Inflammatory macrophage treated with lipopolysaccharide for 4 hours (primary cell): Measurements from ENCODE around the gene CYP4V2.

Source experiments
- DNase-seq: peaks from one replicate; pipeline ENCODE4 v3.0.0-alpha.2; 2020

The CYP4V2 gene

DNA sequence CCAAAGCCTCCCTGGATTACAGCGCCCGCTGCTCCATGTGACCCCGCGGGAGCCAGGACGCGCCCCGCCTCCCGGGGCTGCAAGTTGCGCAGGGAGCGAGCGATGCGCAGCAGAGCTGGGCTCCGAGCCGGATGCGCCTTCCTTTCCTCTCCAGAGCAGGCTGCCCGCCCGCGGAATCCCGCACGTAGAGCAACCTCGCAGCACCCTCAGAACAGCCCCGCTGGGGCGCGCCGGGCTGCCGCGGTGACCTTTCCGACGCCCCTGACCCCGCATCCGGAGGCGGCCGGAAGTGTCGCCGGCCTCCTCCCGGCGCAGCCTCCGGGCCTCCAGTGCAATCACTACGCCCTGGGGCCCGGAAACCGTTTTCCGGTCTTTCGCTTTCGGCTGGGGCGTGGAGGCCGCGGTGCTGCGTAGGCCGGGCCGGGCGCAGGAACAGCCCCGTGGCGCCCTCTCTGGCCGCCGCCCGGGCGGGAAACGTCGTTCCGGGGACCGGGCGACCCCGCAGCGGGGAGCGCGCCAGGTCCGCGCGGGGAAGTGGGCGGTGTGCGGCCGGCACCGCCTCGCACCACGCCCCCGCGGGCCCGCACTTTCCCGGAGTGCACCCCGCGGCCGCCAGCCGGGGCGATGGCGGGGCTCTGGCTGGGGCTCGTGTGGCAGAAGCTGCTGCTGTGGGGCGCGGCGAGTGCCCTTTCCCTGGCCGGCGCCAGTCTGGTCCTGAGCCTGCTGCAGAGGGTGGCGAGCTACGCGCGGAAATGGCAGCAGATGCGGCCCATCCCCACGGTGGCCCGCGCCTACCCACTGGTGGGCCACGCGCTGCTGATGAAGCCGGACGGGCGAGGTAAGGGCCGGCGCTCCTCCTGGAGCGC is at the start of gene CYP4V2:
CYP4V2 (plus strand) TSS at position 368 of the 866 bp plus-strand sequence; CDS start at position 625, 257 bp downstream.
- peak; percentile 95 for DNase-seq

DNA sequence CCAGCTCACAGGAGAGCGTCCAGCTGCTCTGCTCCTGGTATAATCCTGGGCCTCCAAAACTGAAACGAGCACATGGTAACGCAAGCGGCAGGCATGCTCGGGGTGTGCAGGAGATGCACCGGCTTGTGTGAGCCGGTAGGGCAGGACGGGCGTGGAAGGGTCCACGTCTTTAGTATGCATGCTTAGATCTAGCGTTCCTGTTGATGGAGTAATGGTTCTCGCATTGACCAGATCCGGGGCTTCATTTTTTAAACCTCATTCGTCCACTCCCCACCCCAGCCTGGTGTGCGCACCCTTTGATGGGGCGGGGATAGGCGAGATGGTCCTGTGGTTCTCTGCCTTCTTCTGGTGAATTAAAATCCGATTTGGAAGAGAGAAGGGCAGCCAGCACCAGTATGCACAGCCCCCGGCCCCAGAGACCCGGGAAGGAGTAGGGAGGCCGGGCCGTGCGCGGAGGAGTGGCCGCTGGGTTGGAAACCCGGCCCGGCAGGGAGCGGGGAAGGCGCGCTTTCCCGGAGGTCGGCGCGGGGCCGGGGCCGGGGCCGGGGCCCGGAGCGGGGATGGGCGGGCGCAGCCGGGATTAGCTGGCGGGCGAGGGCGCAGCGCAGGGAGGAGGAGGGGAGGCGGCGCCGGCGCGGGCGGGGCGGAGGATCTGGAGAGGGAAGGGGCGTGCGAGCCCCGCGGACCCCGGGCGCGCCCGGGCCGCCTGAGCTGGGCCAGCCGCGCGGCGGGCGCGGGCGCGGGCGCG is 47.0 kb upstream of the CYP4V2 start:
- no peak for DNase-seq

DNA sequence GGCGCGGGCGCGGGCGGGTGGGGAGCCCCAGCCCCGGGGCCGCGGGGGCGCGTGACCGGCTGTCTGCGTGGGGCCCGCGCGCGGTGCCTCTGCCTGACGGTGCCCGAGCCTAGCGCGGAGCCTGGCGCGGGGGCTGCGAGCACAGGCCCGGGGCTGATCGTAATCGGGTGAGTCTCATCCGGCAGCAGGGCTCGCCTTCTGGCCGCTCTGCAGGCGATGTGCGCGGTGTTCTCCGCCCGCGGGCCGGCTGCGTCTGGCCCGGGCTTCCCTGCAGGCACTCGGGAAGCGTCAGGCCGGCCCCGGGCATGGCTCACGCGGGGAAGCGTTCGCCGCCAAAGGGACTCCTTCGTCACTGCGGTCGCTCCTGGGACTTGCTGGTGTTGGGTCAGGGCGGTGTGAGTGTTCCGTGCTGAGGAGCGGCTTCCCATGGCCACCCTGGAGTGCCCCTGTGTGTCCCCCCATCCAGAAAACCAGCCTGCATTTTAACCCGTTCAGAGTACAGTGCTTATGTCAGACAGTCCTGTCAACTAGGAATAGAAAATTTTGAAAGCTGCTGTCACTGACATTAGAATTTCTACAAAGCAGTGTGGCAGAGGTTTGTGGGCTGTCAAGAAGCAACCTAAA is 46.3 kb upstream of the CYP4V2 start:
- no peak for DNase-seq

DNA sequence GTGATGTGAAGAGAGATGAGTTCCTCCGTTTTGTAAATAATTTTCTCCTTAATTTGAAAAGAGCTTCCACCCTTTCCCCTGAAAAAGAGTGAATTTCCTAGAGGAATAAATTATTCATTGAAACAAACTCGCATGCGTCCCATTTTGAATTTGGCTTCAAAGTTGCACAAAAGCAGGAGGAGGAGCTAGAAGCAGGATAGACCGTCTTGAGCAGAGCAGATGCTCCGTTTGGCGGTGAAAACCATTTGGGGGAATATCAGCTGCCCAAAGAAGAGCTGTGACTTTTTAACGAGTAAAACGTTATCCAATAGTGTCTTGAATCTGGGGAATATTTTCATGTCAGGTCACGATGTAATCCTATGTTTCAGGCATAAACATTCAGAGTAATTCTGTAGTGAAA is 44.9 kb upstream of the CYP4V2 start:
- DNase-seq = no peak

DNA sequence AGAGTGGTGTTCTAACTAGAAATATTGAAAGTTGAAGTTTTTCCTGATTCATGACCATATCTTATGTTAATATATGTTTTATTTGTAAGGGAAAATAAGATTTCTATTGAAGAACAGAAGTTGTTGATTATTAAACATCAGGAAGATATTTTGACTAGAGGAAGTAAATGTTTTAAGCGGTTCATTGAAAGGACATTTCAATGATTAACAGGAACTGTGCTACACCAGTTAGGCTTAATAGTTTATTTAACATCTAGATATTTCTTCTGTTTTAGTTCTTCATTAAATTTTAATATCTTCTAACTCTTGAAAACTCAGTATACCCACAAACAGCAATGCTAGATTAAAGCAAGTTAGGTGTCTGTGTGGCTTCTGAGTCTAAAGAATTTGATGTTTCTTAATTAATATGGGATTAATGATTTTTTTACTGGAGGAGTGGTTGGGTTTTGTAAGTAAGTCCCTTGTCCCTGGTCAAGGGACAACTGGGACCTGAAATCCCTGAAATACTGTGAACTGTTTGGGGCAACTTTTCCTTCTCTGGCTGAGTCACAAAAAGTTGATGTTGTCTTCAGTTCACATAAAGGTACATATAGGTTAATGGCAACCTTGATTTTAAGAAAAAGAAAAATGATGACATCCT is 42.9 kb upstream of the CYP4V2 start:
- no peak for DNase-seq

DNA sequence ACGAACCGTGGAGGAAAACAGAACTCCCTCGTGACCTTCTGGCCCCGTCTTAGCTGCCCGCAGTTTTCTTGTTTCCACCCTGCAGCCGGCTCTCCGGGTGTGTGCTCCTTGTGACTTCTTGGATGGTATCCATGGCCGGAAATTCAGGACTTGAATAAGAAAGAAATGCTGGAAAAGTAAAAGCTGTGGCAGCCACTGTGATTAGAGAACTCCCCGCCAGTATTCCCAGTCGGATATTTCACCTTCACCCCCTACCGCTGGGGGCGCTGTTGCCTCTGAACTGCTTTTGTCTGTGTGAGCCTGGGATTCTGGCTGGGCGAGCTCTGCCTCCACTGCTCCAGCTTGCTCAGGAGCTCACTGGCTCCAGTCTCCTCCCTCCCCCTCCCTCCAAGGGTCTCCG is 41.5 kb upstream of the CYP4V2 start:
- DNase-seq = no peak

DNA sequence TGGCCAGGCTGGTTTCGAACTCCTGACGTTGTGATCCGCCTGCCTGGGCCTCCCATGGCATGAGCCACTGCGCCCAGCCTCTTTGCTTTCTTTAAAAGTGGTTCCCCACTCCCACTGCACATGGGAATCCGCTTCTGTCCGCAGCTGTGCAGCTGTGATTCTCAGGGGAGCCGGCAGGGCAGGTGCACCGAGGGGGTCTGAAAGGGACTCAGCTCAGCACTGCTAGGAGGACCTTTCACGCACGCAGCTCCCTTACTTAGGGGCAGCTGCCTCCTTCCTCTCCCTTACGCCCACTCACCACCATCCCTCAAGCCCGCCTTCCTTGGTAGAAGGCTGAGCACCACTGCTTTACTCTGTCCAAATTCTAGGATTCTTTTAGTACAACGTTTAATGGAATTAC is 40.4 kb upstream of the CYP4V2 start:
- no peak for DNase-seq

DNA sequence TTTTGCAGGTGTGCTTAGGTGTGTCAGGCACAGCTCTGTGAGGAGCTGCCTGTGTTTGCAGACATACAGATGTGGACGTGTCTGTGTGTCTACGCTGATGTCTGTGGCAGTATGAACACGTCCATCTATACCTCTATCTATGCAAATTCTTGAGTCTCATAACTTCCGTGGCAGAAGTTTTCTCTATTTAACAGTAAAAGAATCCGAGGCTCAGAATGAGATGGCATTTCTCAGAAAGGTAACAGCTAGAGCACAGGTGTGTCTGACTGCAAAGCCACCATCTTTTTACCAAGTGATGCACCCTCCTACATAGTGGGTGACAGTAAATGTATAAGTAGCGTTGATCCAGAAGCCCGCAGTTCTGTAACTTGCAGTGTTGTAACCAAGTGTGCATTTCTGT is 39.9 kb upstream of the CYP4V2 start:
- no peak for DNase-seq

DNA sequence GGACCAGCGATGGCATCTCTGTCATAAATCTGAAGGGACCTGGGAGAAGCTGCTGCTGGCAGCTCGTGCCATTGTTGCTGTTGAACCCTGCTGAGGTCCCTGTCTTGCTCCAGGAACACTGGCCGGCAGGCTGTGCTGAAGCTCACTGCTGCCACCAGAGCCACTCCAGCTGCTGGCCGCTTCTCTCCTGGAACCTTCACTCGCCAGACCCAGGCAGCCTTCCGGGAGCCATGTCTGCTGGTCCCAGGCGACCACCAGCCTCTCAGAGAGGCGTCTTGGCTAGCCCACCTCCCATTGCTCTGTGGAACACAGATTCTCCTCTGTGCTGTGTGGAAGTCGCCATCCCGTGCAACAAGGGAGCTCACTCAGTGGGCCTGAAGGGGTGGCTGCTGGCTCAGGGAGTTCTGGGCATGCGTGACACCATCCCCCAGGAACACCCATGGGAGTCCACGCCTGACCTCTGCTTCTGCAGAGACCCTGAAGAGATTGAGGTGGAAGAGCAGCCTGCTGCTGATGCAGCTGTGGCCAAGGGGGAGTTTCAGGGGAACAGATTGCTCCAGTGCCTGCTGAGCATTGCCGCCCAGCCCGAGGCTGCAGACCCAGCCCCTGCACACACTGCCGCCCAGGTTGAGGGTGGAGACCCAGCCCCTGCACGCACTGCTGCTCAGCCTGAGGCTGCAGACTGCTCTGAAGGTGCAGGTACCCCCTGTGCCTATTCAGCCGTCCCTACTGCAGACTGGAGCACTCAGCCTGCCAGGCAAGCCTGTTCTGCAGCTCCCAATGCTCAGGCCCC is 33.1 kb upstream of the CYP4V2 start:
- DNase-seq = no peak

DNA sequence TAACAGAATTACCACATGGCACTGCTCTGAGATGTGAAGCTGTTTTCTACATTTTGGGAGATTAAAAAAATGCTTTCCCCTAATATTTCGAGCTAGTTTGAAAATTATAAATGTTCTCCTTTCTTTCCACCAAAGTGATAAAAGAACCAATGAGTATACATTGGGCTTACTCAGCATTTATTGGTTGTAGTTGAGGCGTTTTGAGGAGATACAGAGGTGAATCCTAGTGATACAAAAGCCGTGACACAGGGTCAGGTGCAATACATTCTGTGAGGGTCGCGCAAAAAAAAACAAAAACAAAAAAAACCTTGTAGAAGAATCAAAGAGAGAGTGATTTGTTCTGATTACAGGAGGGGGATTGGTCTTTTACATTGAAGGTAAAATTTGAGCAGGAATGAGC is 32.4 kb upstream of the CYP4V2 start:
- DNase-seq = no peak

DNA sequence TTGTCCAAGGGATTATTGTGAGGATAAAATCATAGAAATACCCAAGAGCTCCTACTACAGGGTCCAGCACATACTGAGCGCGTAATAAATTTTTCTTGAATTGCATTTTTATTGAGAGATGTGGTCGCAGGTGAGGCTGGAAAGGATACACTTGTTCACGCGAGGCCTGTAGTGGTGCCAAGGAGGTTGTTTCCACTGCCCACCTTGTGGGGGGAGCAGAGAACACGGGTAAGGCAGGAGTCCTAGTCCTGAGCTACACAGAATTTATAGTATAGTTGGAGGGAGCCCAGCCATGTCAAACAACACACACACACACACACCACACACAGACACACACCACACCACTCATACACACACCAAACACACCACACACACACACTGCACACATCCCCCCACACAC is 31.8 kb upstream of the CYP4V2 start:
- DNase-seq = no peak

DNA sequence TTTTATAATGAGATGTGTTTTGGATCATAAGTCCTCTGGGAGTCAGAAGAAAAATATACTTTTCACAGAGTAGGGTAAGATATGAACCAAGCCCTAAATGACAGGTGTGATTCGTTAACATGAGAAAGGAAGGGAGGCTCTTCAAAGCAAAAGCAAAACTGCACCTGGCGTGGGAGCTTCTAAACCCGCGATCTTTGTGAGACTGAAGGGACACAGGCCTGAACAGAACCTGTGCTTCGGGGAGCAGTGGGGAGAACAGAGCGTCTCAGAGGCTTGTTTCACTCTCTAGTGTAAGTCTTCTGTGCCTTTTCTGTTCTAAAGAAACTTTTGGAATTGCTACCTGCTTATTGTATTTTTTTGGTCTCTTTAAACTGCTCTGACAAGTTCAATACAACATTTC is 30.2 kb upstream of the CYP4V2 start:
- no peak for DNase-seq

DNA sequence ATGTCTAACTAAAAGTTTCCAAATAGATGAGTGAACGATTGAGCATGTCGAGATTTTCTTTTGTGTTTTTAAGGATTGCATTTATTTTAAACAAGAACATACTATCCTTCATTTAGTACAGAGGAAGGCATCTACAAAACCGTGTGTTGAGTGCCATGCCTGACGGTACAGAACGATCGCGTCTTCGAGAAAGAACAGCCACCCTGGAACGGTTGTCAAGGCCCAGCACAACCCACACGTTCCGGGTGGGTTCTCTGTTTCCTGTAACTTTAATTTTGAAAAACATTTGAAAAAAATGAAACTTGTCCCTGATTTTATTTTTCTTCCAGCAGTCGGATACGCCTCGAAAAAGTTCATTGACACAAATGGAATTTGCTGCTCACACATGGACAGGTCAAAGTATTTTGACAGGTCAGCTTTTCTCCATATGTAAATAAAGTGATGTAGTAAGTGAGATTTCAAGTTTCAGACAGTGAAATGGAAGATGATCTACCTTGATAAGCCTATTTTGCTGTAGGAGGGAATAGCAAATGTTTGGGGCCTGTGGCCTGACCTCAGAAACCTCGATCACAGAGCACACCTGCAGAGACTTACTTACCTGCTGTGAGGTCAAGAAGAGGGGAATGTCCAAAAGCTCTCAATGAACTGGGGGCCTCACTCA is 24.4 kb upstream of the CYP4V2 start:
- DNase-seq = no peak

DNA sequence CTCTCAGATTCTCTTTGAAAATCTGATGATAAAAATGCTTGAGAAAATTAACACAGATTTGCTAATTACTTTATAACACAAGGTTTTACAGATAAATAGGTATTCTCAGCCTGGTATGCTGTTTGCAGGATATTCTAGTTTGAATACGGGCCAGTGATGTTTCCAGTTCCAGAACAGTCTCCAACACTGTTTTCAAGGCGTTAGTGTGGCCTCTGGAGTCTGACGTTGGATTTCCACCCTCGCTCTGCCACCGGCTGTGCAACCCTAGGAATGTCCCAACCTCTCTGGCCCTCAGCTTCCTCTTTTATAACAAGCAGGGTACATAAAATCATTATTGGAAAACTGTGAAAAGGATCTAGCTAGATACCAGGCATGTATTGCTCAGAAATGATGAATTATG is 23.8 kb upstream of the CYP4V2 start:
- DNase-seq = no peak

DNA sequence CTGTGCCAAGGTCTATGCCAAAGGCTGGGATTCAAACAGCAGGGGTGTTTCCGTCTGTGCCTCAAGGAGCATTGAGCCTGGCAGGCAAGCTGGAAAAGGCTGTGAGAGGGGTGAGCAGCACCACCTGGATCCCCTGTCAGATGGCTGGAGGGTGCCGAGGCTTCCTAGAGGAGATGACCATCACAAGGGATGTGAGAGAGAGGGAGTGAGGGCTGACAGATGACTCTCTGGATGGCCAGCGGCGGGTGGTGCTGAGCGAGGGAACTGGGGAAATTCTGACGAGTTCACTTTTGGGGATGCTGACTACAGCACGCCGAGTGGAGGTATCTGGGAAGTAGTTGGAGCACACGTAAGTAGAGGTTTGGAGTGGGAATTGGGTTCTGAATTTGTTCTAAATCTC is 22.6 kb upstream of the CYP4V2 start:
- no peak for DNase-seq

DNA sequence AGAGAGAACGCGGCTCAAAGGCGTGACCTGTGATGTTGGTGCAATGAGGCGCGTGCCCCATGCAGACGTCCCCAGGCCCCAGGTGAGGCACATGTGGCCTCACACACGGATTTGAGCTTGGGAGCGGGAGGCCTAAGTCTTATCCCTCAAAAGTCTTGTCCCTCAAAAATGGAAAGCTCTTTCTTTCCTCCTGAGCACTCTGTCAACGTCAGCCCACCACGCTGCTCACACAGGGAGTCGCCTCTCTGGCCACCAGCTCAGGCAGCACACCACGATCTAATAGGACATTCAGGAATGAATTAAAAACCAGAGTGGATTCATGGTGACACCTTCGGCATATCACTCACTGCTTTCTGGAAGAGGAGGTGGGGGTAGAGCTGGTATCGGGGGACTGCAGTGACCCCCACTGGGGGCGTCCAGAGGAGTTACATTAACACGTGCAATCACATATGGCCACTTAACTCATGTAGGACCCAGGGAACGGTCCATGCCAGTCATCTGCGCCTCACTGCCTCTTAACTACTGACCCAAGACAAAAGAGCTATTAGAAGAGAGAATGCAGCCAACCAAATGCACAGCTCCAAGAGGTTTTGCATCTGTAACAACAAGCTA is 21.9 kb upstream of the CYP4V2 start:
- no peak for DNase-seq

DNA sequence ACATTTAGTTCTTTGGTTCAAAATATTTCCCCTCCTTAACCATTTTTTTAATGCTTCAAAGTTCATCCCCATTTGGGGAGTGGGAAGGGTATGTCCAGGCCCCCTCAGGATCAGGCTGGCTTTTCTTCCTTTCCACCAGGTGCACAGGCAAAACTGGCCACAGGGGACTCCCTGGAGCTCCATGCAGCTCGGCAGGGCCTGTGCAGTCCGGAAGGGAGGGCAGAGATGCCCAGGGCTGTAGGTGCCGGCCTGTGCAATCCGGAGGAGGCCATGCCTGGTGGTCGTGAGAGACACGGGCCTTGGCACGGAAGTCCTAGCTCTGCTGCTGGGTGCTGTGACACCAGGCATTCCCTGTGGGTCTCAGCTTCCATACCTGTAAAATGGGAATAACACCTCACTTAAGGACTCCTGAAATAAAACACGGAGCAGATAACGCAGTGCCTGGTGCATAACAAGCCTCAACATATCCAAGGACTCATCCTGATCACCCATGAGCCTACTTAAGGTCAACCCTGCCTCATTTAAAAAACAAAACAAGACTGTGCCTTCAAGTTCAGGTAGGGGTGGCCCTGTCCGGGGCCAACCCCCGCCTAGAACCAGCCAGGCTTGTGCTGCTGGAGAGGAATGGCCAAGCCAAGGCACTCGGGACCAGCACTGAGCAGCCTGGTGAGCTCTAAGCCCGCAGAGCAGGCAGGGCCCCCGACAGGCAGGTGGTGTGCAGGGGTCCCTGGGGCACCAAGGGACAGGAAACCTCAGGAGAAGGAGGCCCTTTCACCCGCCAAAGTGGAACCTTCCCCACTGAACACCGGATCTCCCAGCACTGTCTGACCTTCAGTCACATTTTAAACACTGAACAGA is 21.2 kb upstream of the CYP4V2 start:
- no peak for DNase-seq

DNA sequence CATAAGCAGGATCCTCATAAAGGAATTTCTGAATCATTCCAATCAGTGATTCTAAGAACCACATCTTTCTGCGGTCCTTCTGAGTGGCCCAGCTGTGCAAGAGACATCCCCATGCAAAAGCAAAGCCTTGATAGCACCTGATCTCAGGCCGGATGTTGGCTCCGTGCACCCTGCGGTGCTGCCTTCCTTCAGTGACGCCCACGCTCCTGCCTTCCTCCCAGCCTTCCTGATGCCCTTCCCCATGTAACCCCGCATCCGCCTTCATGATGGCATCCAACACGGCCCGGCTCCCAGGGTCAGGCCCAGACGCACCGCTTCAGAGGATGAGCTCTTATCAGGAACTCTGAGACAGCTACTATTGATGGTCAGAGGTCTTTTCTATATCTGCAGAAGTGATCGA is 20.4 kb upstream of the CYP4V2 start:
- no peak for DNase-seq

DNA sequence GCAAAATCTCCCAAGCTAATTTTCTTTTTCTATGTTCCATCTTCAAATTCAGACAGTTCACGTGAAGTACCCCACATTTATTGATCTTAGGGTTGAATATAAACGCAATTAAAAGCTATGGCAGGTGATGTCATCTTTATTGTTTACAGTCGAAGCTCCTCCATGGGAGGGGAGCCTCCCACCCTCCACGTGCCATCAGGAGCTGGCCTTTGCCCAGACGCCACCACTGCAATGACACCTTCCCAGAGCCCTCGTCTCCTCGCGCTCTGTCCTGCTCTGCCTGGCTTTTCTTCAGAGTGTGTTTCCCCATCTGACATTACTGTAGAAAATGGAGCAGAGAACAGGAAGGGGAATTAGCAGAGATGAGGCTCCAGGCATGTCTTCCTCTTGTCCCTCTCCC is 18.8 kb upstream of the CYP4V2 start:
- DNase-seq = no peak

DNA sequence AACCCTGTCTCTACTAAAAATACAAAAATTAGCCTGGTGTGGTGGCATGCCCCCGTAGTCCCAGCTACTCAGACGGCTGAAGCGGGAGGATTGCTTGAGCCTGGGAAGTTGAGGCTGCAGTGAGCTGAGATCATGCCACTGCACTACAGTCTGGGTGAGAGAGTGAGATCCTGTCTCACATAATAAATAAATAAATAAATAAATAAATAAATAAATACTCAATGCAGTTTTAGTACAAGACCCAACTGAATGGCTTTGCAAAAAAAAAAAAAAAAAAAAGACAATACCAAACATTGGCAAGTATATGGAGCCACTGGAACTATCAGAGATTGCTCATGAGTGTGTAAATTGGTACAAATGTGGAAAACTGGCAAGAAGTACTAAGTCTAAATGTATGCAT is 3.3 kb upstream of the CYP4V2 start:
- DNase-seq = no peak

DNA sequence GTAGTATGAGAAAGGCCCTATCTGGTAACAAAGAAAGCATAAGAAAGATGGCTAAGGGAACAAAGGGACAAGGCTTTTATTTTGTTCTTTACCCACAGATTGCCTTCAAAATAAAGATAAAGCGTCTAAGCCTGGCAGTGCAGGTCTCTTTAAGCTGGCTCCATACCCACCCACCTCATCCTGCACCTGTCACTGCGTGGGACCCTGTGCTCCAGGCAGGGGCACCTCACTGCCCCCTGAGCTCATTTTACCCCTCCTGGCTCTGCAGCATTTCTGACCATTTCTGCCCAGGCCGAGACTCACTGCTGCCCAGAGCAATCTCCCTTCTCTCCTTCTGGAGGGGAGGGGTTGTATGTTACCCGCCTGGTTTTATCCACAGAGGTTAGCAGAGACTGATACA is 1.7 kb upstream of the CYP4V2 start:
- no peak for DNase-seq
